ENCODE data around the gene SORBS2.

The SORBS2 gene

DNA sequence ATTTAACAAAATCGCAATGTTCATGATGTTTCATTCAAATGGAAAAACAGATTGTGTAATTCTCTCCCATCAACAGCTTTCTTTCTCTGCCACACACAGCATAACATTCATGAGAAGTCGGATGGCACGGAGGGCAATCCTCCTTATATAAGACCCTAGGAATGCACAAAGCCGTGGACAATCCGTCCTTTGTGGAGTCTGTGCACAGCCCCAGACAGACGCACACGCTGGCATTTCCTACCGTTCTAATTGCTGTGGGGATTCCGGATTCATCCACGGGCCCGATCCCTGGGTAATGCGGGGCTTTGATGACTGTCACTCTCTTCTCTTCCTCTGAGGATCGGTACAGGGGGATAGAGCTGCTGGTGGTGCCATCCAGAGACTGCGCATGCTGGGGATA is 154.8 kb downstream of the SORBS2 start:
- no peaks in the 10 kb centered on the region for H3K36me3 ChIP-seq (ENCODE audit: control insufficient read depth in 2 of 2, insufficient read depth in 2 of 2, low read length in 2 of 2)
- no peaks in the 10 kb centered on the region for H3K27me3 ChIP-seq (ENCODE audit: control insufficient read depth in 1 of 2, insufficient read depth in 2 of 2, low read length in 2 of 2)
- H3K27ac ChIP-seq (ENCODE audit: low read length), result peak overlapping the region; percentile 50
- H3K9ac ChIP-seq (ENCODE audit: low read length in 2 of 2), result no peak overlapping the region
- no peaks in the 10 kb centered on the region for H3K9me3 ChIP-seq (ENCODE audit: control insufficient read depth in 2 of 2, low read length in 2 of 2)
- no peaks in the 10 kb centered on the region for H3K4me1 ChIP-seq (ENCODE audit: control insufficient read depth, insufficient read depth, low read length)
- peak overlapping the region in 1 of 2 donors; percentile 72 for H3K4me3 ChIP-seq (ENCODE audit: low read length in 2 of 2)

DNA sequence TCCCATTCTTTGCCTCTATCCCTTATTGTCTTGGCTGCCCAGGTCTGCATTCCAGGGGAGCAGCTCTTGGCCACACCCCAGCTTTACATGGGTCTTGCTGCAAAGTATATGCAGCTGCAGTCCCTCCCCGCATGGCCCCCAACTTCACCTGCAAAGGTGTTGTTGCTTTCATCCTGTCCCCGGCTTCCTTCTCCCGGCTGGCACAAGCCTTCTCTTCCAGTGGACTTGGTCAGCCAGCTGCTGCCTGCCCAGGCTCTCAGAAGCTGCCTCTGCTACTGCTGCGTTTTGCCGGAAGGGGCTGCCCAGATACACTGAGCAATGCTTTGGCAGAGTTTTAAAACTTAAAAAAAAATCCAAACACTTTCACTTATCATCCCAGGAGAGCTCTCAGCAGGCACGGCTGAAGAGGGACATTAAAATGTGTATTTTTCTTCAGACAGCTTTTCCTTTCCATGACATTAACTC is 155.5 kb downstream of the SORBS2 start:
- Histone ChIP-seq H3K9me3 (ENCODE audit: control insufficient read depth in 2 of 2, low read length in 2 of 2) (no peaks in the 10 kb centered on the region), H3K4me1 (ENCODE audit: control insufficient read depth, insufficient read depth, low read length) (no peaks in the 10 kb centered on the region), H3K9ac (ENCODE audit: low read length in 2 of 2) (peak overlapping the region; percentile 51 to 60), H3K27ac (ENCODE audit: low read length) (peak overlapping the region; percentile 50), H3K36me3 (ENCODE audit: control insufficient read depth in 2 of 2, insufficient read depth in 2 of 2, low read length in 2 of 2) (no peaks in the 10 kb centered on the region), H3K27me3 (ENCODE audit: control insufficient read depth in 1 of 2, insufficient read depth in 2 of 2, low read length in 2 of 2) (no peaks in the 10 kb centered on the region), H3K4me3 (ENCODE audit: low read length in 2 of 2) (peak overlapping the region; percentile 54 to 72)

- H3K27ac ChIP-seq (ENCODE audit: low read length), result peak overlapping the region; percentile 49
- no peaks in the 10 kb centered on the region for H3K36me3 ChIP-seq (ENCODE audit: control insufficient read depth in 2 of 2, insufficient read depth in 2 of 2, low read length in 2 of 2)
These were observed 156.9 kb downstream of the SORBS2 start for GRCh38 chr4:185654965-185655554.

GRCh38 chr4:185654311-185654710 is 157.7 kb downstream of the SORBS2 start:
- Histone ChIP-seq H3K4me1 (ENCODE audit: control insufficient read depth, insufficient read depth, low read length) (no peaks in the 10 kb centered on the region), H3K27me3 (ENCODE audit: control insufficient read depth in 1 of 2, insufficient read depth in 2 of 2, low read length in 2 of 2) (no peaks in the 10 kb centered on the region), H3K36me3 (ENCODE audit: control insufficient read depth in 2 of 2, insufficient read depth in 2 of 2, low read length in 2 of 2) (peaks cover 0 to under 1% of the 10 kb centered on the region in 2 donors), H3K27ac (ENCODE audit: low read length) (peak overlapping the region; percentile 49), H3K9me3 (ENCODE audit: control insufficient read depth in 2 of 2, low read length in 2 of 2) (no peaks in the 10 kb centered on the region), H3K4me3 (ENCODE audit: low read length in 2 of 2) (peak overlapping the region in 1 of 2 donors; percentile 72), H3K9ac (ENCODE audit: low read length in 2 of 2) (no peak overlapping the region)

More at GRCh38 chr4:185654965-185655554, 156.9 kb downstream of the SORBS2 start:
- peak overlapping the region in 1 of 2 donors; percentile 7 for H3K9ac ChIP-seq (ENCODE audit: low read length in 2 of 2)
- H3K27me3 ChIP-seq (ENCODE audit: control insufficient read depth in 1 of 2, insufficient read depth in 2 of 2, low read length in 2 of 2), result no peaks in the 10 kb centered on the region
- no peaks in the 10 kb centered on the region for H3K9me3 ChIP-seq (ENCODE audit: control insufficient read depth in 2 of 2, low read length in 2 of 2)
- H3K4me1 ChIP-seq (ENCODE audit: control insufficient read depth, insufficient read depth, low read length), result no peaks in the 10 kb centered on the region
- H3K4me3 ChIP-seq (ENCODE audit: low read length in 2 of 2), result peak overlapping the region in 1 of 2 donors; percentile 72

GRCh38 chr4:185651851-185652250 is 160.1 kb downstream of the SORBS2 start:
- H3K4me1 ChIP-seq (ENCODE audit: control insufficient read depth, insufficient read depth, low read length), result no peaks in the 10 kb centered on the region
- H3K9ac ChIP-seq (ENCODE audit: low read length in 2 of 2), result no peak overlapping the region

DNA sequence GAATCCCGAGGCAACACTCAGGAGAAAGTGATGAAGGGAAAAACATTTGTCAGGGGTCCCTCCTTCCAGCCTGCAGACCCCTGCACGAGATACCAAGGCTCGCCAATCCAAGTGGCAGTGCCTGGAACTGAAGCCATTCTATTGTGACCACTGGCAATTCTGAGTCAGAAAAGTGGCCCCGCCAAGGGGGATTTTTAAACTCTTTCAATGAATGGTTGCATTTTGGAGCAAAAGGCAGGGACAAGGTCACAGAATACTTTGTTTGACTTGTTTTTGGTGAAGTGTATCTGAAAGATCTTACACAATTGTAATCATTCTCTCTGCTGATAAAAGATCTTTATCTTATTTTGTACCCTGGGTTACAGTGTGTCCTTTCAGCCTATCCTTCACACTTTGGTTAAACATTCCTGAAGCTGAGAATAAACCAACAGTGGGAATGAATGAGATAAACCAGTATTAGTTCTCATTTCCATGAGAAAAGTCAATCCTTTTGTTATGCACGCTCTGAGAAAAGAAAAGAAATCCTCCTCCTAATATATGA is 160.8 kb downstream of the SORBS2 start:
- H3K4me1 ChIP-seq (ENCODE audit: control insufficient read depth, insufficient read depth, low read length), result no peaks in the 10 kb centered on the region
- H3K4me3 ChIP-seq (ENCODE audit: low read length in 2 of 2), result no peak overlapping the region
- H3K36me3 ChIP-seq (ENCODE audit: control insufficient read depth in 2 of 2, insufficient read depth in 2 of 2, low read length in 2 of 2), result peaks cover 0 to 8% of the 10 kb centered on the region in 2 donors
- no peaks in the 10 kb centered on the region for H3K9me3 ChIP-seq (ENCODE audit: control insufficient read depth in 2 of 2, low read length in 2 of 2)
- no peaks in the 10 kb centered on the region for H3K27me3 ChIP-seq (ENCODE audit: control insufficient read depth in 1 of 2, insufficient read depth in 2 of 2, low read length in 2 of 2)
- H3K27ac ChIP-seq (ENCODE audit: low read length), result no peak overlapping the region
- H3K9ac ChIP-seq (ENCODE audit: low read length in 2 of 2), result no peak overlapping the region

More at GRCh38 chr4:185651851-185652250, 160.1 kb downstream of the SORBS2 start:
- no peak overlapping the region for H3K4me3 ChIP-seq (ENCODE audit: low read length in 2 of 2)
- H3K27ac ChIP-seq (ENCODE audit: low read length), result peak overlapping the region; percentile 33
- H3K9me3 ChIP-seq (ENCODE audit: control insufficient read depth in 2 of 2, low read length in 2 of 2), result no peaks in the 10 kb centered on the region
- no peaks in the 10 kb centered on the region for H3K27me3 ChIP-seq (ENCODE audit: control insufficient read depth in 1 of 2, insufficient read depth in 2 of 2, low read length in 2 of 2)
- H3K36me3 ChIP-seq (ENCODE audit: control insufficient read depth in 2 of 2, insufficient read depth in 2 of 2, low read length in 2 of 2), result peaks cover 0 to 5% of the 10 kb centered on the region in 2 donors

DNA sequence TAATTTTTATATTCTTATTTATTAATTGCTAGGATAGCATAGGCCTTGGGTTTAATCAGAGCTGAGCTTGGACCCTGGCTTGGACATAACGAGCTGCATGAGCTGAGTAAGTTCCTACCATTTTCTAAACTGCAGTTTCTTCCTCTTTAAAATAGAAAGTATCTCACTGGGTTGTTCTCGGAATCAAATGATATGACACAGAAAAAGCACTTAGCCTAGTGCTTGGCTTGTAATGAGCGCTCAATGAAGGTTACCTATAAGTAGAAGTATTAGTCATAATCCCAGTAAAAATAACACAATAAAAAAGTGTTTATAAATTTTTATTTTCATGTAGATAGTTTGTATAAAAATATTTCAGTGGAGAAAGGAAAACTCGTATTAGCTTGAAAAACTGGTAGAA is 163.4 kb downstream of the SORBS2 start:
- no peaks in the 10 kb centered on the region for H3K4me1 ChIP-seq (ENCODE audit: control insufficient read depth, insufficient read depth, low read length)
- no peaks in the 10 kb centered on the region for H3K9me3 ChIP-seq (ENCODE audit: control insufficient read depth in 2 of 2, low read length in 2 of 2)
- peaks cover 0 to 21% of the 10 kb centered on the region in 2 donors for H3K36me3 ChIP-seq (ENCODE audit: control insufficient read depth in 2 of 2, insufficient read depth in 2 of 2, low read length in 2 of 2)
- no peak overlapping the region for H3K27ac ChIP-seq (ENCODE audit: low read length)
- no peaks in the 10 kb centered on the region for H3K27me3 ChIP-seq (ENCODE audit: control insufficient read depth in 1 of 2, insufficient read depth in 2 of 2, low read length in 2 of 2)
- H3K4me3 ChIP-seq (ENCODE audit: low read length in 2 of 2), result no peak overlapping the region
- H3K9ac ChIP-seq (ENCODE audit: low read length in 2 of 2), result no peak overlapping the region

DNA sequence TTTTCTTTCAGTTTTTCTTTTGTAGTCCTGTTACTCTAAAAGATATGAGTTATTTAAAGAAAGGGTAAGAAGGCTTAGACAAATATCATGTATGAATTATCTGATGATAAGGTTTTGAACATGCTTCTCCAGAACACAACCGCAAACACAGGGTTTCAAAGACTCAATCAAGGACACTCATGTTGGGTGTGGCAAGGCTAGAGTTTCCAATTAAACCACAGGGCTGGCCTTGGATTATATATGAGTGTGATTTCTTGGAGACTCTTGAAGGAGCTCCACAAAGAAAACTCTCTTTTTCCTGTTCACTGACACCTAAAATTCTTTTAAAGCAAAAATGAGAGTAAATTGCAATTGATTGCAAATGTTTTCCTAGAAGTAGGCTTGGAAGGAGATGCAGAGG is 166.6 kb downstream of the SORBS2 start:
- no peaks in the 10 kb centered on the region for H3K4me1 ChIP-seq (ENCODE audit: control insufficient read depth, insufficient read depth, low read length)
- no peaks in the 10 kb centered on the region for H3K27me3 ChIP-seq (ENCODE audit: control insufficient read depth in 1 of 2, insufficient read depth in 2 of 2, low read length in 2 of 2)
- H3K4me3 ChIP-seq (ENCODE audit: low read length in 2 of 2), result no peak overlapping the region
- H3K9me3 ChIP-seq (ENCODE audit: control insufficient read depth in 2 of 2, low read length in 2 of 2), result no peaks in the 10 kb centered on the region
- no peak overlapping the region for H3K9ac ChIP-seq (ENCODE audit: low read length in 2 of 2)
- H3K36me3 ChIP-seq (ENCODE audit: control insufficient read depth in 2 of 2, insufficient read depth in 2 of 2, low read length in 2 of 2), result peaks cover 0 to 25% of the 10 kb centered on the region in 2 donors
- no peak overlapping the region for H3K27ac ChIP-seq (ENCODE audit: low read length)

DNA sequence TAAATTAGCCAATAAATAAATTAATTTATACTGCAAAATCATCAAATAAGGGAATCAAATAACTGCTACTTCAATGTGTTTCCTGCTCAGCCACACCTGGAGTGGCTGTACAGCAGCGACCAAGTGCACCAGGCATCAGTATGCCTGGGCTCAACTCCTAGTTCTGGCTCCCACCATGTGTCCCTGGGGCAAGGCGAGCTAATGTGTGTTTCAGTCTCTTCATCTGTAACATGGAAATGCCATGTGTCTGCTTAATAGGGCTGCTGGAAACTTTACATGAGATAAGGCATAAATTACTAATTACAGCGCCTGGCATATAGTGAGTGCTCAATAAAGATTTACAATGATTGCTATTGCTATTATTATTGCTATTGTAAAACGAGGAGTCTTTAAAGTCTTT is 167.6 kb downstream of the SORBS2 start:
- no peak overlapping the region for H3K9ac ChIP-seq (ENCODE audit: low read length in 2 of 2)
- H3K27me3 ChIP-seq (ENCODE audit: control insufficient read depth in 1 of 2, insufficient read depth in 2 of 2, low read length in 2 of 2), result no peaks in the 10 kb centered on the region
- no peak overlapping the region for H3K27ac ChIP-seq (ENCODE audit: low read length)
- no peak overlapping the region for H3K4me3 ChIP-seq (ENCODE audit: low read length in 2 of 2)
- peaks cover 0 to 25% of the 10 kb centered on the region in 2 donors for H3K36me3 ChIP-seq (ENCODE audit: control insufficient read depth in 2 of 2, insufficient read depth in 2 of 2, low read length in 2 of 2)
- no peaks in the 10 kb centered on the region for H3K4me1 ChIP-seq (ENCODE audit: control insufficient read depth, insufficient read depth, low read length)
- no peaks in the 10 kb centered on the region for H3K9me3 ChIP-seq (ENCODE audit: control insufficient read depth in 2 of 2, low read length in 2 of 2)

GRCh38 chr4:185642907-185643306 is 169.1 kb downstream of the SORBS2 start:
- no peak overlapping the region for H3K9ac ChIP-seq (ENCODE audit: low read length in 2 of 2)
- H3K27ac ChIP-seq (ENCODE audit: low read length), result no peak overlapping the region
- peaks cover 4% of the 10 kb centered on the region for H3K4me1 ChIP-seq (ENCODE audit: control insufficient read depth, insufficient read depth, low read length)
- no peak overlapping the region for H3K4me3 ChIP-seq (ENCODE audit: low read length in 2 of 2)
- H3K27me3 ChIP-seq (ENCODE audit: control insufficient read depth in 1 of 2, insufficient read depth in 2 of 2, low read length in 2 of 2), result no peaks in the 10 kb centered on the region
- peaks cover 0 to 22% of the 10 kb centered on the region in 2 donors for H3K36me3 ChIP-seq (ENCODE audit: control insufficient read depth in 2 of 2, insufficient read depth in 2 of 2, low read length in 2 of 2)
- H3K9me3 ChIP-seq (ENCODE audit: control insufficient read depth in 2 of 2, low read length in 2 of 2), result no peaks in the 10 kb centered on the region

Data from stomach smooth muscle (tissue), 2 donors.